Large intestine (tissue), 3 donors: ENCODE results near the gene TM9SF3. TPM values are rescaled to one million over a fixed set of nuclear protein-coding genes. Genes with fewer than 3 reads are reported as not detected.

Source experiments
- DNase-seq, 2 donors: peaks; one replicate each; pipeline versions ENCODE4 v3.0.0 to v3.0.0-alpha.2; 2013
- H3K27ac ChIP-seq: one replicate; pipeline ENCODE4 v1.5.1; 2013; ENCODE audit warnings: low read length
- H3K27me3 ChIP-seq: 2 replicates; pipeline ENCODE4 v1.6.1; 2013; ENCODE audit warnings: low read length; ENCODE audit not compliant: control insufficient read depth, insufficient read depth
- H3K36me3 ChIP-seq: 2 replicates; pipeline ENCODE4 v1.6.1; 2013; ENCODE audit warnings: low read length; ENCODE audit not compliant: control insufficient read depth, insufficient read depth
- H3K4me1 ChIP-seq: one replicate; pipeline ENCODE4 v1.6.1; 2013; ENCODE audit warnings: low read length; ENCODE audit not compliant: control insufficient read depth, insufficient read depth
- H3K4me3 ChIP-seq: one replicate; pipeline ENCODE4 v1.5.1; 2013; ENCODE audit warnings: low read length
- H3K9me3 ChIP-seq: one replicate; pipeline ENCODE4 v1.6.1; 2013; ENCODE audit warnings: mild to moderate bottlenecking, low read depth, low read length, moderate library complexity; ENCODE audit not compliant: control insufficient read depth
- WGBS: methylation state at CpG from one replicate; pipeline ENCODE4 v1.1.5; 2013; ENCODE audit warnings: low lambda C conversion rate; ENCODE audit not compliant: insufficient coverage; 5-methylcytosine and 5-hydroxymethylcytosine counted together
- polyA plus RNA-seq: library from polyadenylated mRNA; unstranded; fragments of 120-200 nt; gene quantifications from one replicate; pipeline ENCODE4 v1.2.1, GENCODE V29; 2013

TM9SF3 gene
- polyA plus RNA-seq, 1 donor: 211 TPM

DNA sequence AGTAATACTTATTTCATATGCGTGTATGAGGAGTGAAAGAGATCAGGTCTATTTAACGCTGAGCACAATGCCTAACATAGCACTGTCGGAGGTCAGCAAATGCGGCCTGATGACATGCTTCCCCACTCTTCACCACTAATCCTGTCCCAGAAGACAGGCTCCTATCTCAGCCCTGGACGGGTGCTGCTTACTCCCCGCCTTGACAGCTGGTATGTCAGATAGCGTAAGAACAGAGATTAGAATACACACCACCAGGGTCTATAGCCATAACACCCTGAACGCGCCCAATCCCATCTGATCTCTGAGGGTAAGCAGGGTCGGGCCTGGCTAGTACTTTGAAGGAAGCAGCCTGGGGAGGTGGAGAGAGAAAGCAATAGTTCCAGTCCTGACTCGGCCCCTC, 32.3 kb upstream of the TM9SF3 start:
- Histone ChIP-seq H3K36me3 (no peaks in the 10 kb centered on the region), H3K27ac (no peak overlapping the region), H3K9me3 (no peaks in the 10 kb centered on the region), H3K27me3 (no peaks in the 10 kb centered on the region), H3K4me3 (no peak overlapping the region), H3K4me1 (peaks cover 1% of the 10 kb centered on the region)
- no peak for DNase-seq
- WGBS: no CpG with 5 or more reads among the region's 11 CpGs

- no peak for DNase-seq
- Histone ChIP-seq H3K27ac (no peak overlapping the region), H3K9me3 (no peaks in the 10 kb centered on the region), H3K4me3 (no peak overlapping the region), H3K36me3 (no peaks in the 10 kb centered on the region), H3K27me3 (no peaks in the 10 kb centered on the region), H3K4me1 (peaks cover 6% of the 10 kb centered on the region)
- no CpG with 5 or more reads among the region's 2 CpGs for WGBS
Observed at GRCh38 chr10:96618653-96619052, 31.8 kb upstream of the TM9SF3 start.

DNA sequence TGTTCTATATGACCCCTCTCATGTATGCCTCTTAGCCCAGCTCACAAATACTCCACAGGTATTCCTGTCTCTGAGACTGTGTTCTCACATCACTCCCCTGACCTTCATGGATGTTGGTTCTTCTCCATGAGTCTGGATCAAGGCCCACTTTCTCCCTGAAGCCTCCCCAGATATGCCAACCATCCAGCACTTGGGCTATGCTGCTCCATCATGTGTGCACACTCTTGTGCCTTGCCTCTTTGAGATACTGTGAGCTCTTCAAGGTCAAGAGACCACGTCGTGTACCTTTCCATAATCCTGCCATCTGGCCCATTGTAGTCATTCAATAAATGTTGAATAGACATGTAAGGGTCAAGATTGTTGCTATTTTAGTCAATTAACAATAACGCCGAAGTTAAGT, 30.1 kb upstream of the TM9SF3 start:
- no peaks in the 10 kb centered on the region for H3K9me3 ChIP-seq
- H3K4me3 ChIP-seq: no peak overlapping the region
- H3K27ac ChIP-seq: no peak overlapping the region
- DNase-seq: no peak
- H3K27me3 ChIP-seq: no peaks in the 10 kb centered on the region
- WGBS: no CpG with 5 or more reads among the region's 4 CpGs
- H3K4me1 ChIP-seq: peaks cover 19% of the 10 kb centered on the region
- H3K36me3 ChIP-seq: no peaks in the 10 kb centered on the region

DNA sequence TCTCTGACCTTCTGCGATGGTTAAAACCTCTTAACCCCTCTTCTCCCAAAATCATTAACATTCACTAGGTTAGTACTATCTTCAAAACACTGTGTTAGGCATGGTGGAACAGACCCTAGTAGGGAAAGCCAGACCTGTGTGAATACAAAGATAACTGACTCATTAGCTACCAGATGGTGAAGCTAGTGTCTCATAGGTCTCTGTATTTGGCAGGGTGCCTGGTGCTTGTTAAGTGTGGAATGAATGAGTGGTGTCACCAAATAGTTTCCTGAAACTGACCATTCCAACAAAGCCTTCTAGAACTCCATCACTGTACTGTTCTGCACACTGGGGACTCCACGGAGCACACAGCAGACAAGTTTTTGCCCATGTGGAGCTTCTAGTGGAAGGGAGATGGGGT, 27.7 kb upstream of the TM9SF3 start:
- Histone ChIP-seq H3K4me3 (no peak overlapping the region), H3K27ac (no peak overlapping the region), H3K4me1 (peaks cover 42% of the 10 kb centered on the region), H3K36me3 (no peaks in the 10 kb centered on the region), H3K27me3 (no peaks in the 10 kb centered on the region), H3K9me3 (no peaks in the 10 kb centered on the region)
- WGBS: 86% methylated on average over 1 of the region's 2 CpGs
- DNase-seq: no peak

- peak in 1 of 2 donors; percentile 67 for DNase-seq
- no peaks in the 10 kb centered on the region for H3K27me3 ChIP-seq
- peak overlapping the region; percentile 51 for H3K27ac ChIP-seq
- peaks cover 51% of the 10 kb centered on the region for H3K4me1 ChIP-seq
- no peak overlapping the region for H3K4me3 ChIP-seq
- H3K36me3 ChIP-seq: no peaks in the 10 kb centered on the region
- H3K9me3 ChIP-seq: no peaks in the 10 kb centered on the region
- WGBS: no CpG with 5 or more reads among the region's 3 CpGs
Observed at GRCh38 chr10:96613576-96613975, 26.8 kb upstream of the TM9SF3 start.

DNA sequence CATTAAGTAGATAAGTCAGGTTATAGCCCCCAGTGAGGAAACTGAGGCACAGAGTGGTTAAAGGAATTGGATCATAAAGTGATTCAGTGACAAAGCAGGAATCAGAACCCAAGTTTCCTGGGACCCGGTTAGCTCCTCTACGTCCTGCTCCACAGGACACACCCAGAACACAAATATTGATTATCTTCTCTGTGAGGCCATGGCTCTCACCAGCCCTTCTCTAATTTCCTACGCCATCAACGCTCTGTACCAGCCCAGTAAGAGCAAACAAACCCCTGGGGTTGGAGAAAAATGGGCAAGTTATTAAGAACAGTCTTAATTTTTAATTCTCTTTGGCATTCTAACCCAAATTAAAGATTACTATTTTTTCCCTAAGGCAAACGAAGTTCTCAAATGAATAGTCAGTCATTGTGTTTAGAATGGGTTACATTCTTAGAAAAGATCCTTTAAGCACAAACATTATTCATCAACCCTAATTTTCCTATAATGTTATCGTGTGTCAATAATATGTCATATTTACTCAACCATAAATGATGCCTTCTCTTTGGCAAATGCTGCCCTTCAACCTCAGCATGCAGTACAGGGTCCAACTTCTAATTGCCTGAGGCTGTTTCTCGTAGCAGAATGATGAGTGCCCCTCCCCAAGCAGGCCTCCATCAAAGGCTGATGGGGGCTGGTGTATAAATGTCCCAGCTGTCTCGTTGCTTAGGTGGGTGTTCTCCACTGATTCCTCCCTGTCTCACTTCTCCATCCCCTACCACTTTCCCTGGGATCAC, 25.4 kb upstream of the TM9SF3 start:
- Histone ChIP-seq H3K36me3 (no peaks in the 10 kb centered on the region), H3K9me3 (no peaks in the 10 kb centered on the region)
- no CpG with 5 or more reads among the region's 8 CpGs for WGBS

GRCh38 chr10:96610817-96611216, 24.0 kb upstream of the TM9SF3 start:
- no peaks in the 10 kb centered on the region for H3K36me3 ChIP-seq

More for the DNA sequence above, 25.4 kb upstream of the TM9SF3 start:
- no peaks in the 10 kb centered on the region for H3K27me3 ChIP-seq
- H3K27ac ChIP-seq: peak overlapping the region; percentile 70
- H3K4me3 ChIP-seq: no peak overlapping the region
- DNase-seq: peak; percentile 79 to 95
- H3K4me1 ChIP-seq: peaks cover 65% of the 10 kb centered on the region

DNA sequence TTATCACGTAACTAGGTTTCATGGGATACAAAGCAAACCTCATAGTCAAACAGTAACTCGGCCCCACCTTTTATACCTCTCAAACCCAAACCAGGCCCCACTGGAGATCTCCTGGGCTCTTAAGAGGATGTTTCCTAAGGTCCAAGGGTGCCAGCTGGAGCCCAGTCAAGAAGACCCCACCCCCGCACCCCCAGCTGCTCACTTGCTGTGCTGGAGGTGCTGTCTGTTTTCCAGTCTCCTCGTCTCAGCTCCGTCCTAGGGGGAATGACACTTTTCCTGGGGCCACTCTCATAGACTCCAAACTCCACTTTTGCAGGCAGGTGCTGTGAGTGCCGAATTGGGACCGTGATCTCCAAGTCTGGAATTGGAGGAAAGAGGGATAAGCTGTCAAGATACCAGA, 22.7 kb upstream of the TM9SF3 start:
- 60% methylated on average over 1 of the region's 7 CpGs for whole genome bisulfite sequencing
- H3K27ac ChIP-seq: peak overlapping the region; percentile 70
- no peak overlapping the region for H3K4me3 ChIP-seq
- no peaks in the 10 kb centered on the region for H3K9me3 ChIP-seq
- H3K27me3 ChIP-seq: no peaks in the 10 kb centered on the region
- peaks cover 79% of the 10 kb centered on the region for H3K4me1 ChIP-seq
- H3K36me3 ChIP-seq: no peaks in the 10 kb centered on the region
- peak in 1 of 2 donors; percentile 62 for DNase-seq

More at GRCh38 chr10:96610817-96611216, 24.0 kb upstream of the TM9SF3 start:
- Histone ChIP-seq H3K4me1 (peaks cover 74% of the 10 kb centered on the region), H3K4me3 (no peak overlapping the region), H3K27me3 (no peaks in the 10 kb centered on the region), H3K27ac (peak overlapping the region; percentile 70), H3K9me3 (no peaks in the 10 kb centered on the region)
- WGBS: no CpG with 5 or more reads among the region's 6 CpGs
- DNase-seq: peak in 1 of 2 donors; percentile 81

DNA sequence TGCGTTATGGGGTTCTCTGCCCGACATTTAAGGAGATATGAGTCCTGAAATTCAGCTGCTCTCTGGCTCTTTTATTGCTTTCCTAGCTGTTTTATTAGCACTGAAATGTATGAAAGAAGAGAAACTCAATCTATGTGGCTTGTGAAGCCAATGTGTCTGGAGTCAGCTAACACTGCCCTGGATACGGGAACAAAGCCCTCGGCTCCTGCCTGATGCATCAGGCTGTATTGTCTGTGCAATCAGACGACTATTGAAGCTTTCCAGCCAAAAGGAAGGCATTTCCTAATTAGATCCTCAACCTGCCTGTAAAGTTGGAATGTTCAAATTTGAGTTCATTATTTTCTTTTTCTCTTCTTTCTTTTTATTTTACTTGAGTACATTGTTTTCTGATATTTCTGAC, 22.0 kb upstream of the TM9SF3 start:
- Histone ChIP-seq H3K9me3 (no peaks in the 10 kb centered on the region), H3K27me3 (no peaks in the 10 kb centered on the region), H3K36me3 (no peaks in the 10 kb centered on the region), H3K27ac (peak overlapping the region; percentile 70), H3K4me1 (peaks cover 75% of the 10 kb centered on the region), H3K4me3 (no peak overlapping the region)
- WGBS: 29% methylated on average over 2 of the region's 5 CpGs
- DNase-seq: peak in 1 of 2 donors; percentile 31

GRCh38 chr10:96608262-96608661, 21.4 kb upstream of the TM9SF3 start:
- Histone ChIP-seq H3K4me3 (no peak overlapping the region), H3K4me1 (peaks cover 70% of the 10 kb centered on the region), H3K36me3 (no peaks in the 10 kb centered on the region), H3K9me3 (no peaks in the 10 kb centered on the region), H3K27me3 (no peaks in the 10 kb centered on the region), H3K27ac (peak overlapping the region; percentile 70)
- no CpG with 5 or more reads among the region's 3 CpGs for WGBS
- DNase-seq: peak in 1 of 2 donors; percentile 38

DNA sequence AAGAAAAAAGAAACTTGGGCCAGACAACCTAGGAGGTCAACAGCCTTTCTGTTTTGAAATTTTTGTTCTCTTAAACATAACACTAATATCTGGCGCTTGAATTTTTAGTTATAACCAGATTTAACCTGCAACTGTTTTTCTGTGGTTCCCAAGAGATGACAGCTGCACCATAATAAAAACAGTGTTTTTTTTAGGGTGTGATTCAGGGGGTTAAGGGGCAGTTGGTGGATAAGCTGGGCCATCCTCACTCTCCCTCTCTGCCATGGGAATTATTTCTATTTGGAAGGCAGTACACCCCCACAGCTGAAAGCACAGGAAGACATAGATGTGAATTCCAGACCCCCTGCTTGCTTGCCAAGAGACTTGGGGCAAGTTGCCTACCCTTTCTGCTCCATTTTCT, 20.1 kb upstream of the TM9SF3 start:
- Histone ChIP-seq H3K9me3 (no peaks in the 10 kb centered on the region), H3K27me3 (no peaks in the 10 kb centered on the region), H3K4me3 (no peak overlapping the region), H3K4me1 (peaks cover 65% of the 10 kb centered on the region), H3K36me3 (no peaks in the 10 kb centered on the region), H3K27ac (no peak overlapping the region)
- WGBS: no CpG with 5 or more reads among the region's 1 CpG
- no peak for DNase-seq
